ENCODE results near the gene TPP1. TPM values are rescaled to one million over a fixed set of nuclear protein-coding genes. Genes with fewer than 3 reads are reported as not detected.

Gene TPP1
- total and polyA plus RNA-seq, 9 of the 15 experiments (the other 6 are each of a cell fraction or from before 2014, with no cell fraction given), result 7.5 to 75.8 (median 15.7) TPM

DNA sequence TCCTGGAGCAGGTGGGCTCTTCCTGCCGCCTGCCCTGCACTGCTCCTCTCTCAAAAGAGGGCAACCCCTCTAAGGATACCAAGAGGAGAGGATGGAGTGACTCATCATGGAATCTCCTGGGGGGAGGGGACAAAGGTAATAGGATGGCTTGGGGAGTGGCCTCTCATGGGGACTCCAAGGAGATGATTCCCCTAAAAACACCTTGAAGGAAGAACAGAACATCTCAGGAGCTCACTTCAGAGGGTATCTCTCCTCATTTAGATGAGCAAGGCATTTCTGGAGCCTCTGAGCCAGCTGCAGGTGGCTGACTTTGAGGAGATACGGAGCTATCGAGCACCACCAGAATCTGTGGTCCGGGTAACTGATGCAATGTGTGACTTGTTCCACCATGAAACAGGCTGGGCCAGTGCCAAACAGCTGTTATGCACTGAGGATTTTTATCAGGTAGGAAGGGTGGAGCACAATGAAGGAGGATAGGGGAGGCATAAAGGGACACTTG, 56.1 kb downstream of the TPP1 start (continued):
- TF ChIP-seq, protein P1, sequence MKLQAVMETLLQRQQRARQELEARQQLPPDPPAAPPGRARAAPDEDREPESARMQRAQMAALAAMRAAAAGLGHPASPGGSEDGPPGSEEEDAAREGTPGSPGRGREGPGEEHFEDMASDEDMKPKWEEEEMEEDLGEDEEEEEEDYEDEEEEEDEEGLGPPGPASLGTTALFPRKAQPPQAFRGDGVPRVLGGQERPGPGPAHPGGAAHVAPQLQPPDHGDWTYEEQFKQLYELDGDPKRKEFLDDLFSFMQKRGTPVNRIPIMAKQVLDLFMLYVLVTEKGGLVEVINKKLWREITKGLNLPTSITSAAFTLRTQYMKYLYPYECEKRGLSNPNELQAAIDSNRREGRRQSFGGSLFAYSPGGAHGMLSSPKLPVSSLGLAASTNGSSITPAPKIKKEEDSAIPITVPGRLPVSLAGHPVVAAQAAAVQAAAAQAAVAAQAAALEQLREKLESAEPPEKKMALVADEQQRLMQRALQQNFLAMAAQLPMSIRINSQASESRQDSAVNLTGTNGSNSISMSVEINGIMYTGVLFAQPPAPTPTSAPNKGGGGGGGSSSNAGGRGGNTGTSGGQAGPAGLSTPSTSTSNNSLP (IDR thresholded peaks at IDR 0.05; ENCODE audit: borderline replicate concordance, low read depth, low read length), result peak; percentile 26; the same call in 1 of the 2 replicates
- TF ChIP-seq, protein P2, sequence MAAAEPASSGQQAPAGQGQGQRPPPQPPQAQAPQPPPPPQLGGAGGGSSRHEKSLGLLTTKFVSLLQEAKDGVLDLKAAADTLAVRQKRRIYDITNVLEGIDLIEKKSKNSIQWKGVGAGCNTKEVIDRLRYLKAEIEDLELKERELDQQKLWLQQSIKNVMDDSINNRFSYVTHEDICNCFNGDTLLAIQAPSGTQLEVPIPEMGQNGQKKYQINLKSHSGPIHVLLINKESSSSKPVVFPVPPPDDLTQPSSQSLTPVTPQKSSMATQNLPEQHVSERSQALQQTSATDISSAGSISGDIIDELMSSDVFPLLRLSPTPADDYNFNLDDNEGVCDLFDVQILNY (CRISPR knock-in tag; IDR thresholded peaks at IDR 0.05), result no peak
- peak; percentile 82 for TF ChIP-seq MYNN (IDR thresholded peaks at IDR 0.05)
- TF ChIP-seq MYNN (CRISPR knock-in tag; IDR thresholded peaks at IDR 0.05), result no peak
- peak; percentile 98 for TF ChIP-seq TEAD4 (IDR thresholded peaks at IDR 0.05; ENCODE audit: low read length)
- no peak for TF ChIP-seq TEAD4 (CRISPR knock-in tag; IDR thresholded peaks at IDR 0.05; ENCODE audit: borderline replicate concordance)
- TF ChIP-seq ARID1B (IDR thresholded peaks at IDR 0.05), result peak; percentile 96
- TF ChIP-seq, protein P3, sequence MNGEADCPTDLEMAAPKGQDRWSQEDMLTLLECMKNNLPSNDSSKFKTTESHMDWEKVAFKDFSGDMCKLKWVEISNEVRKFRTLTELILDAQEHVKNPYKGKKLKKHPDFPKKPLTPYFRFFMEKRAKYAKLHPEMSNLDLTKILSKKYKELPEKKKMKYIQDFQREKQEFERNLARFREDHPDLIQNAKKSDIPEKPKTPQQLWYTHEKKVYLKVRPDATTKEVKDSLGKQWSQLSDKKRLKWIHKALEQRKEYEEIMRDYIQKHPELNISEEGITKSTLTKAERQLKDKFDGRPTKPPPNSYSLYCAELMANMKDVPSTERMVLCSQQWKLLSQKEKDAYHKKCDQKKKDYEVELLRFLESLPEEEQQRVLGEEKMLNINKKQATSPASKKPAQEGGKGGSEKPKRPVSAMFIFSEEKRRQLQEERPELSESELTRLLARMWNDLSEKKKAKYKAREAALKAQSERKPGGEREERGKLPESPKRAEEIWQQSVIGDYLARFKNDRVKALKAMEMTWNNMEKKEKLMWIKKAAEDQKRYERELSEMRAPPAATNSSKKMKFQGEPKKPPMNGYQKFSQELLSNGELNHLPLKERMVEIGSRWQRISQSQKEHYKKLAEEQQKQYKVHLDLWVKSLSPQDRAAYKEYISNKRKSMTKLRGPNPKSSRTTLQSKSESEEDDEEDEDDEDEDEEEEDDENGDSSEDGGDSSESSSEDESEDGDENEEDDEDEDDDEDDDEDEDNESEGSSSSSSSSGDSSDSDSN (IDR thresholded peaks at IDR 0.05; ENCODE audit: borderline replicate concordance in 1 of 2, low read depth in 2 of 2, low read length in 2 of 2), result no peak
- TF ChIP-seq, protein P4, sequence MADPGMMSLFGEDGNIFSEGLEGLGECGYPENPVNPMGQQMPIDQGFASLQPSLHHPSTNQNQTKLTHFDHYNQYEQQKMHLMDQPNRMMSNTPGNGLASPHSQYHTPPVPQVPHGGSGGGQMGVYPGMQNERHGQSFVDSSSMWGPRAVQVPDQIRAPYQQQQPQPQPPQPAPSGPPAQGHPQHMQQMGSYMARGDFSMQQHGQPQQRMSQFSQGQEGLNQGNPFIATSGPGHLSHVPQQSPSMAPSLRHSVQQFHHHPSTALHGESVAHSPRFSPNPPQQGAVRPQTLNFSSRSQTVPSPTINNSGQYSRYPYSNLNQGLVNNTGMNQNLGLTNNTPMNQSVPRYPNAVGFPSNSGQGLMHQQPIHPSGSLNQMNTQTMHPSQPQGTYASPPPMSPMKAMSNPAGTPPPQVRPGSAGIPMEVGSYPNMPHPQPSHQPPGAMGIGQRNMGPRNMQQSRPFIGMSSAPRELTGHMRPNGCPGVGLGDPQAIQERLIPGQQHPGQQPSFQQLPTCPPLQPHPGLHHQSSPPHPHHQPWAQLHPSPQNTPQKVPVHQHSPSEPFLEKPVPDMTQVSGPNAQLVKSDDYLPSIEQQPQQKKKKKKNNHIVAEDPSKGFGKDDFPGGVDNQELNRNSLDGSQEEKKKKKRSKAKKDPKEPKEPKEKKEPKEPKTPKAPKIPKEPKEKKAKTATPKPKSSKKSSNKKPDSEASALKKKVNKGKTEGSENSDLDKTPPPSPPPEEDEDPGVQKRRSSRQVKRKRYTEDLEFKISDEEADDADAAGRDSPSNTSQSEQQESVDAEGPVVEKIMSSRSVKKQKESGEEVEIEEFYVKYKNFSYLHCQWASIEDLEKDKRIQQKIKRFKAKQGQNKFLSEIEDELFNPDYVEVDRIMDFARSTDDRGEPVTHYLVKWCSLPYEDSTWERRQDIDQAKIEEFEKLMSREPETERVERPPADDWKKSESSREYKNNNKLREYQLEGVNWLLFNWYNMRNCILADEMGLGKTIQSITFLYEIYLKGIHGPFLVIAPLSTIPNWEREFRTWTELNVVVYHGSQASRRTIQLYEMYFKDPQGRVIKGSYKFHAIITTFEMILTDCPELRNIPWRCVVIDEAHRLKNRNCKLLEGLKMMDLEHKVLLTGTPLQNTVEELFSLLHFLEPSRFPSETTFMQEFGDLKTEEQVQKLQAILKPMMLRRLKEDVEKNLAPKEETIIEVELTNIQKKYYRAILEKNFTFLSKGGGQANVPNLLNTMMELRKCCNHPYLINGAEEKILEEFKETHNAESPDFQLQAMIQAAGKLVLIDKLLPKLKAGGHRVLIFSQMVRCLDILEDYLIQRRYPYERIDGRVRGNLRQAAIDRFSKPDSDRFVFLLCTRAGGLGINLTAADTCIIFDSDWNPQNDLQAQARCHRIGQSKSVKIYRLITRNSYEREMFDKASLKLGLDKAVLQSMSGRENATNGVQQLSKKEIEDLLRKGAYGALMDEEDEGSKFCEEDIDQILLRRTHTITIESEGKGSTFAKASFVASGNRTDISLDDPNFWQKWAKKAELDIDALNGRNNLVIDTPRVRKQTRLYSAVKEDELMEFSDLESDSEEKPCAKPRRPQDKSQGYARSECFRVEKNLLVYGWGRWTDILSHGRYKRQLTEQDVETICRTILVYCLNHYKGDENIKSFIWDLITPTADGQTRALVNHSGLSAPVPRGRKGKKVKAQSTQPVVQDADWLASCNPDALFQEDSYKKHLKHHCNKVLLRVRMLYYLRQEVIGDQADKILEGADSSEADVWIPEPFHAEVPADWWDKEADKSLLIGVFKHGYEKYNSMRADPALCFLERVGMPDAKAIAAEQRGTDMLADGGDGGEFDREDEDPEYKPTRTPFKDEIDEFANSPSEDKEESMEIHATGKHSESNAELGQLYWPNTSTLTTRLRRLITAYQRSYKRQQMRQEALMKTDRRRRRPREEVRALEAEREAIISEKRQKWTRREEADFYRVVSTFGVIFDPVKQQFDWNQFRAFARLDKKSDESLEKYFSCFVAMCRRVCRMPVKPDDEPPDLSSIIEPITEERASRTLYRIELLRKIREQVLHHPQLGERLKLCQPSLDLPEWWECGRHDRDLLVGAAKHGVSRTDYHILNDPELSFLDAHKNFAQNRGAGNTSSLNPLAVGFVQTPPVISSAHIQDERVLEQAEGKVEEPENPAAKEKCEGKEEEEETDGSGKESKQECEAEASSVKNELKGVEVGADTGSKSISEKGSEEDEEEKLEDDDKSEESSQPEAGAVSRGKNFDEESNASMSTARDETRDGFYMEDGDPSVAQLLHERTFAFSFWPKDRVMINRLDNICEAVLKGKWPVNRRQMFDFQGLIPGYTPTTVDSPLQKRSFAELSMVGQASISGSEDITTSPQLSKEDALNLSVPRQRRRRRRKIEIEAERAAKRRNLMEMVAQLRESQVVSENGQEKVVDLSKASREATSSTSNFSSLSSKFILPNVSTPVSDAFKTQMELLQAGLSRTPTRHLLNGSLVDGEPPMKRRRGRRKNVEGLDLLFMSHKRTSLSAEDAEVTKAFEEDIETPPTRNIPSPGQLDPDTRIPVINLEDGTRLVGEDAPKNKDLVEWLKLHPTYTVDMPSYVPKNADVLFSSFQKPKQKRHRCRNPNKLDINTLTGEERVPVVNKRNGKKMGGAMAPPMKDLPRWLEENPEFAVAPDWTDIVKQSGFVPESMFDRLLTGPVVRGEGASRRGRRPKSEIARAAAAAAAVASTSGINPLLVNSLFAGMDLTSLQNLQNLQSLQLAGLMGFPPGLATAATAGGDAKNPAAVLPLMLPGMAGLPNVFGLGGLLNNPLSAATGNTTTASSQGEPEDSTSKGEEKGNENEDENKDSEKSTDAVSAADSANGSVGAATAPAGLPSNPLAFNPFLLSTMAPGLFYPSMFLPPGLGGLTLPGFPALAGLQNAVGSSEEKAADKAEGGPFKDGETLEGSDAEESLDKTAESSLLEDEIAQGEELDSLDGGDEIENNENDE (IDR thresholded peaks at IDR 0.05; ENCODE audit: low read depth, low read length), result no peak
- 0 out of 2 replicates have a peak, but pooled peaks have one; percentile 31 for TF ChIP-seq MXI1 (IDR thresholded peaks at IDR 0.05; ENCODE audit: low read depth, low read length)
- TF ChIP-seq CBX5 (IDR thresholded peaks at IDR 0.05; ENCODE audit: borderline replicate concordance, low read depth), result no peak

Data from K562 (cell line).